Activated effector memory CD4-positive, alpha-beta T cell treated with Interleukin-2 at 50 U/mL for 16 hours (primary cell): Measurements from ENCODE around the gene PTPRD.

Experiments
- DNase-seq: peaks from one replicate; pipeline ENCODE4 v3.0.0-alpha.2; 2020

PTPRD gene

DNA sequence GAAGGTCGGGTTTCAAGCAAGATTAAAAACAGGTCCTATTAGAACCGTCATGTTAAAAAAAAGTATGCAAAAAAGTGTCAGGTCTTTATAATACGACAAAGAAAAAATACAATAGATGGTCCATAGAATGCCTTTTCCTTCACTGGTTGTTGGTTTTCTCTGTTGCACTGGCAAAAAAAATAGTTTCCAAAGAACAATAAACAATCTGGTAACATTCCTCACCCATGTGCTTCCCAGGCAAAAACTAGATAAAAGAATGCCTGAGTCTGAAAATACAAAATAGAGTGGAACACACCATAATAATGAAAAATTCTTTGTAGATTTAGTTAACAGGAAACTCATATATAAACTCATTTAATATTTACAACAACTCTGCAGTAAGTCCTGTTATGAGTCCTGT is 2223.3 kb downstream of the PTPRD start:
- DNase-seq: no peak

- DNase-seq: no peak
These were observed 2224.7 kb downstream of the PTPRD start for GRCh38 chr9:8388132-8388531.

DNA sequence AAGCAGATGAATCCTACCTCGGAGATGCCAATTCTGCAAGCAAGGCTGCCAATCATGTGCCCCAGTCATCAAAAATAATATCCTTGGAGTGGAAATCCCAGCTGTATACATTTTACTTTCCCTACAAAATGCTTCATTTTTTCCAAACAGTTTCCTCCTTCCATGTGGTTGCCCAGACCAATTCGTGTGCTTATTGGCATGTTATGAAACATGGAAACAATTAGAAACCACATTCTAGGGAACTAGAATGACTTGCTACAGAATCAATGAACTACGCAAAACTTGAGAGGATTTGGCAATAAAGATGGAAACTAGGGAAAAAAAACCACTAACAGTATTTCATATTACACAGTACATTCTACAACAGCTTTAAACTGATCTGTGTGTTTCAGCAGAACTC is 2228.7 kb downstream of the PTPRD start:
- no peak for DNase-seq

DNA sequence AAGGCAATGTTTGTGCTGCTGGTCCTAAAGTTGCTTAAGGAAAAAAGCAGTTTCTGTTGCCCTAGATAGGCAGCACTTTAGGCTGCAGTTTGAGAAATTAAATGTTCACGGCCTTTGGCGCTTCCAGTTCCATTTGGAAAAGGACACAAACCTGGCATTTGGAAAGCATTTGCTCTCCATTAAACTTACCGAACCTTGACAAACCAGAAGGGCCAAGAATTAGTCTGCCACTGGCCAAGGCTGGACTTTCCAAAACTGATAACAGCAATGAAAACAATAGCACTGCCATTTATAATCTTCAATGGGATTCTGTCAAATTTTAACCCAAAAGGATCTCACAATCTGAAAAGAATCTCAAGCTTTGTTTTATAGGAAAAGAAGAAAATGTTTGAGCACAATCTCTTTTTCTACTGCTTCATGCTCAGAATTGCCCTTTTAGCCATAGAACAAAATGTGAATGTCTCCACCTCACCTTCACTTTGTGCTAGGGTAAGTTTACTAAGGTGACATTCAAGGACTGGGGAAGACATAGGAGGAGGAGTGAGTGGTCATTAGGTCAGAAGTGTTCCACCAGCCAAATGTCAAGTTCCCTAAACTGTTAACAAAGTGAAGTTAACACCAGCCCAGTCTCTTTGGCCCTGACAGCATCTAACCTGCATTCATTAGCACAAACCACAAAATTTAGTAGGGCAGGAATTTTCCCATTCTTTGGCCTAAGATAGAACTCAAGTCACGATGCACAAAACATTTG is 2229.8 kb downstream of the PTPRD start:
- DNase-seq: no peak

- DNase-seq: no peak
These were observed 2230.5 kb downstream of the PTPRD start for GRCh38 chr9:8382266-8382665.

DNA sequence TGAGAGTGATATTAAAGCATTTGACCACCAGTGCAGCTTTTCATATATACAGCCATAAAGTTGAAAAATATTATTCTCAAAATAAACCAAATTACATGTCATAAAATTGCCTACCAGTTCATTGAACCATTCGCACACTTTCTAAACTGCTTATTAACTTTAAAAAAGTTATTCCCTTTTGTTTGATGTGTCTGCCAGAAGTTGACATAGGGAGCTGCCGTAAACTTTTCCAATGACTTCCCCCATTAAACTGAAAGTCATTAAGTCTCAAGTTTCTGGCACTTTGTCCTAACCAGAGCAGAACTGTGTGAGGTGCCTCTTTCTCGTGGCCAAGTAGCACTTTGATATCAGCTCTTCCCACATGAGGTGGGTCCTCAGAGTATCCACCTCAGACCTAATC is 2231.2 kb downstream of the PTPRD start:
- DNase-seq: no peak

DNA sequence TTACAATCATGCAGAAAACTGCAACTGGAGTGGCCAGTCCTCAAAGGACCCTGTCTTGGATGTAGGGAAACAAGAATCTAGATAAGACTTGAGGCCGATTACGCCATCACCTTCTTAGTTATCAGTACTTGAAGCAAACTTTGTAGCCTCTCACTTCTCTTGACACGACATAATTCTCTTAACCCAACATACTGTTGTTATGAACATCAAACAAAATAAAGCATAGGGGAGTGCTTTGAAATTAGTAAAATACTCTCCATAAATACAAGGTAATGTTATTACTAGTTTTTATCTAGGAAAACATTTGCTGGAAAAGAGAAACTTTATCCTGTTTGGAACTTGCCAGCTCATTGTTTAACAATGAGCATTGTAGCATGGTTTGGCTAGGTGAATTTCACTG is 2238.3 kb downstream of the PTPRD start:
- DNase-seq: no peak

DNA sequence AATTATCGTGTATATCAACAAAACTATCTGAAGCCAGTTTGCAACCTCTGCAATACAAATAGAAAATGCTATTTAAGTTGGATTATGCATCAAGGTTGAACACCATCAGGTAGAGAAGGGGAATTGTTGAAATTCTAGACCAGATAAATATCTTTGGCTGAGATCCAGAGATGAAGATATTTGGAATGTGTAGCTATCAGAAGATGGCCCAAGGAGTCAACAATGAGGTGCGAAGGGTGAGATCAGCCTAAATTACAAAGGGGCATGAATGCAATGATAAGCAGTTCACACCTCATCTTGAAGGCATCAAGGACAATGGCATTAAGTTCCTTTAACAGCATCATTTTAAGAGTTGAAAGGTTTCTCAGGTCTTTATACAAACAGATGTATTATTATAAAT is 2241.1 kb downstream of the PTPRD start:
- DNase-seq: no peak

DNA sequence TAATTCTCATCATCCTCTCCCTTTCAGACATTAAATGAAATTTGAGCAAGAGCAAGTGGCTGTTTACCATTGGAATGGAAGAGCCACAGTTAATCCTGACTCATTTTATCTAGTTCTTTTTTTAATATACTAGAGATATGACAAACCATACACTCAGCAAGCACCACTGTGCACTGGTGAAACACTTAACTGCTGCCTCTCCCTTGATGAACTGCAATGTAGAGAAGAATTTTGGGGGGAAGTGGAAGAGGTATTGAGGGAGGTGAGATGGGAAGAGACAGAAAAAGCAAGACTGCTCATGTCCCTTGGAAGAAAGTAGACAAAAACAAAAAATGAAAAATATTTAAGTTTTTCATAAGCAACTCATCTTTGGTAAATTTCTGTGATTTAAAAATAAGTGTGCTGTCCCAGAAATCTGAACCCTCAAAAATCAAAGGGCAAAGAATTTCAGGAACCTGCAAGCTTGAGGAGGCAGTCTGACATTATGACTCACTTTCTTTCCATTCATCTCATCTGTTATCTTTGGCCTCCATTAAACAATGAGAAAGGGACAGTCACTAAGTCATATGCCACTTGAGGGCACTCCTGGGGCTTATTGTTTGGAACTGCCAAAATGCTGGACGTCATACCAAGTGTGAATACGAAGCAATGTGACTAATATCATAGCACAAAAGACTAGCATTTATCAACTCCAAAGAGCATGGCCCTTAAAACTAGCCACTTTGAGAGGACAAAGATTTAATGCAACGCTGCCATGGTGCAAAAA is 2246.5 kb downstream of the PTPRD start:
- no peak for DNase-seq

- DNase-seq: no peak
These were observed 2247.2 kb downstream of the PTPRD start for GRCh38 chr9:8365466-8366160.

DNA sequence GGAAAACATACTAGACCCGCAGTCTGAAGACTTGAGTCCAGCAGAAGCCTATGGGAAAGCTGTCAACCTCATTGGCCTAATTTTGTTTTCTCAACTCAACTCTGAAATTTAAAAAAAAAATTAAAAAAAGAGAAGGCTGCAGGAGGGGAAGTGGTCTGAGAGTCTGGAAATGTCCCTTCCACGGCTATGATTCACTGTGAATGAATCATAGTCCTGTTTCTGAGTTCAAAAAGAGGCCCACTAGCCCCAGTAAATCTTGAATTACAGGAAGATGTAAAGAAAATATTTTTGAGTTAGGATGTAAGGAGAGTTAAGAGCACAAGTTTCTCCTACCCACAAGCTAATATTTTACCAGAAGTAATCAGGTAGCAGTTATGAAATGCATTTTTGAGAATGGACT is 2247.8 kb downstream of the PTPRD start:
- no peak for DNase-seq

GRCh38 chr9:8364026-8364752 is 2248.6 kb downstream of the PTPRD start:
- DNase-seq: no peak

DNA sequence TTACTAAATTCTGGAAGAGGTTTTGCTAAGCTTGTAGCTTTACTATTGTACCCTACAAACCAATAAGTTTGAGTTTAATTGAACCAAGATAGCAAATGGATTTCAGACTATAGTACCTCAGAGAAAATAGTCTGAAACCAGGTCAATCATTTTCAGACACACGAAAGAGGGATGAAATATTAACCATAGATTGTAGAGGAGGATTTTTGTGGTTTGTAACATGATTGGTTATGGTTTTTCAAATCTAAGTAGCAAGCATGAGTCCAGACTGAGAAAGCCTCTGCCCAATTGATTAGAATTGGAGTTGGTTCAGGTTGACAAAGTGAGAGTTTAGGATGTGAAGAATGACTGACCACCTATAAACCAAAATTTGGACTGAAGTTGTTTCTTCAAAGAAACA is 2250.6 kb downstream of the PTPRD start:
- no peak for DNase-seq

GRCh38 chr9:8361364-8361763 is 2251.4 kb downstream of the PTPRD start:
- DNase-seq: no peak

GRCh38 chr9:8356406-8356805 is 2256.4 kb downstream of the PTPRD start:
- DNase-seq: no peak

DNA sequence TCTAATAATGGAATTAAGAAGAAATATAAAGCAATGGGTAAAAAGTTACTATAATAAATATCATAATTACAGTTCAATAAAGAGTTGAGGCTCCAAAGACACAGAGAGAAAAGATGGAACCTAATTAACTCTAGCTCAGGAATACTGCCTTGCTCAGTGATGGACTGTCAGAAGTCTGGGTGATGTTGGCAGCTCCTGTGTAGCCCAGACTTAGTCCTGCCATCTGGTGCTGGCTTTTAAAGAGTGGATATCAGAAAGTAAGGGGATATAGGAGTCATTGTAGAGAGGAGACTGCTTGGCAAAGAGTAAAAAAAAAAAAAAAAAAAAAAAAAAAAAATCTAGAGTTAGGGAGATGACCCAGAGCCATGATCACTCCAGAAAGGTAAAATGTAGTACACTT is 2261.4 kb downstream of the PTPRD start:
- DNase-seq: no peak

DNA sequence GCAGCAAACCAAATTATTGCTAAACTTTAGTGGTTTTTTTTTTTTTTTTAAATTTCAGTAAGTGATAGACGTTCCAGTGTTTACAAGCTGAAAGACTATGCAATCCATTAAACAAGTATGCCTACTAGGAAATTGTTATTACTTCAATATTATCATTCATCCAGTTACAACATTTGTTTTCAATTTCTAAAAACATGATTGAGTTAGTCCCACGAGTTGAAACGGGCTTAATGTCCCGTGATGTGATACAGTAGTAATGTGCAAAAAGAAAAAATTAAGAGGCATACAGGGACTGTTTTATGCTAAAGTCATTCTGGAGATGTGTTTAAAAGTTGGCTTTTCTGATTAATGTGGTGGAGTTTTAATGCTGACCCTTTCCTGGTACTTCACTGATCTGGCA is 2262.9 kb downstream of the PTPRD start:
- DNase-seq: no peak

- no peak for DNase-seq
These were observed 2263.4 kb downstream of the PTPRD start for GRCh38 chr9:8349376-8349775.

DNA sequence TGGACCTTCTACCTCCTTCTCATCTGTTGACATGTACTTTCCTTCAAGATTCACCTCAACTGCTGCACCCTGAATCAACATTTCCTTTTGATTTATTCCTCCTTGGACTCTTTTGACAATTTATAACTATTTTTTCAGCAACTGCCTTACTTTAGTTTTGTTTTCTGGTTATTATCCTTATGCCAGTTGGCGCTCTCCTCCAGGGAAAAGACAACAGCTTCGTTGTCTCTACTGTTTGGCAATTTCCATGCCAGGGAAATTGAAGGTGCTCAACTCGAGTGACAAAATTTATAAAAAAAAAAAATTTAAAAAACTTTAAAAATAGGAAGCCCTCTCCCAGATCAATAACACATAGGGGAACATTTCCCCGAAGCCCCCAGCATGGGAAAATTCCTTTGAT is 2264.0 kb downstream of the PTPRD start:
- no peak for DNase-seq

- DNase-seq: no peak
These were observed 2266.5 kb downstream of the PTPRD start for GRCh38 chr9:8346296-8346695.

GRCh38 chr9:8338767-8339510 is 2273.9 kb downstream of the PTPRD start:
- no peak for DNase-seq
